ENCODE results near the gene NFE2.

- no peak for TF ChIP-seq CTCF (IDR thresholded peaks at IDR 0.05)
- TF ChIP-seq POLR2A (IDR thresholded peaks at IDR 0.05), result no peak
- no peak for TF ChIP-seq POLR2AphosphoS5 (IDR thresholded peaks at IDR 0.05; ENCODE audit: insufficient read depth in 1 of 2, low read depth in 1 of 2)
Observed at GRCh38 chr12:54300225-54300731, 537 bp downstream of the NFE2 start.
